ENCODE measurements around the gene CHST13. TPM values are rescaled to one million over a fixed set of nuclear protein-coding genes. Genes with fewer than 3 reads are reported as not detected.

The CHST13 gene
- total RNA-seq, 1 experiment from 2014 or later, result not detected

DNA sequence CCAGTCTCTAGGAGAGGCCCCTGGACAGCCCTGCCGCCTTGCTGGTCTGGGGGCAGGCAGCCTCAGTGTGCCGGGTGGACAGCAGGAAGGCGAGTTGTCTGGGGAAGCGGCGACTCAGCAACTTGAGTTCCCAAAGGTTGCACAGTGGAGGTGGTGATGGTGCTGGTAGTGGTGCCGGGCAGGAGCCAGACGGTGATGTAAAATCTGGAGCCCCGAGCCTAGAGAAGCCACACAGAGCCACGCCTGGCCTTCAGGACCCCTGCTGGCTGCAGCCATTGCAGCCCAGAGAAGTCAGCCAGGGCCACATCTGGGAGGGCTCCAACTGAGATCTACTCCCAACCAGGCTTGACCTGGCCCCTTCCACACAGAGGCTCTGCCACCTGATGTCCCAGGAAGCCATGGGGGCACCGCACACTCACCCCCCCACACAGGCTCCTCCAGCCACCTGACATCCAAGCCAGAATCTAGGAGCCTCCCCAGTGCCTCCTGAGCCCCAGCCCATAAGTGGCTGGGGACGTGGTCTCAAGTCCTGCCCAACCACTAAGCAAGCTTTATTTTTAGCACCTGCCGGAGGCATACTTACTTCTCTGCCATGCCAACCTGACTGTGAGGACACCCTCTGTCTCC, 26.0 kb downstream of the CHST13 start:
- no peaks in the 10 kb centered on the region for H3K4me1 ChIP-seq (ENCODE audit: insufficient read depth, low read length, poor library complexity, severe bottlenecking)
- H3K27ac ChIP-seq (ENCODE audit: low read depth, low read length, poor library complexity, severe bottlenecking), result no peak overlapping the region
- CTCF ChIA-PET, result no interaction called here
- POLR2A ChIA-PET (ENCODE audit: low non-redundant PET), result no interaction called here
- H3K27me3 ChIP-seq (replicated peaks; ENCODE audit: insufficient read depth, low read depth, low read length, poor library complexity), result no peaks in the 10 kb centered on the region
- DNase-seq (ENCODE audit: low spot score), result no peak
- no peaks in the 10 kb centered on the region for H3K36me3 ChIP-seq (ENCODE audit: insufficient read depth, low read length, poor library complexity, severe bottlenecking)
- H3K4me3 ChIP-seq (ENCODE audit: low read depth, low read length, poor library complexity, severe bottlenecking), result no peak overlapping the region
- BruUV-seq (replicated peaks), result no TSS peak
- TF ChIP-seq CTCF (conservative IDR thresholded peaks at IDR 0.05; ENCODE audit: low read depth, low read length) (no peak), EZH2 (IDR thresholded peaks at IDR 0.05; ENCODE audit: borderline replicate concordance, low read depth, low read length, poor library complexity, severe bottlenecking) (no peak)
- intact Hi-C loops (cut with micrococcal nuclease; ENCODE audit: unreplicated experiment), result no loop called here
- no peaks in the 10 kb centered on the region for H3K9me3 ChIP-seq (ENCODE audit: low read depth, low read length, poor library complexity, severe bottlenecking)

- Histone ChIP-seq H3K36me3 (ENCODE audit: insufficient read depth, low read length, poor library complexity, severe bottlenecking) (no peaks in the 10 kb centered on the region), H3K4me1 (ENCODE audit: insufficient read depth, low read length, poor library complexity, severe bottlenecking) (no peaks in the 10 kb centered on the region), H3K4me3 (ENCODE audit: low read depth, low read length, poor library complexity, severe bottlenecking) (no peak overlapping the region), H3K27me3 (replicated peaks; ENCODE audit: insufficient read depth, low read depth, low read length, poor library complexity) (no peaks in the 10 kb centered on the region), H3K9me3 (ENCODE audit: low read depth, low read length, poor library complexity, severe bottlenecking) (no peaks in the 10 kb centered on the region), H3K27ac (ENCODE audit: low read depth, low read length, poor library complexity, severe bottlenecking) (no peak overlapping the region)
- ChIA-PET POLR2A (ENCODE audit: low non-redundant PET) (no interaction called here), CTCF (no interaction called here)
- BruUV-seq (replicated peaks), result no TSS peak
- TF ChIP-seq EZH2 (IDR thresholded peaks at IDR 0.05; ENCODE audit: borderline replicate concordance, low read depth, low read length, poor library complexity, severe bottlenecking) (no peak), CTCF (conservative IDR thresholded peaks at IDR 0.05; ENCODE audit: low read depth, low read length) (no peak)
- DNase-seq (ENCODE audit: low spot score), result no peak
- intact Hi-C loops (cut with micrococcal nuclease; ENCODE audit: unreplicated experiment), result no loop called here
Measured at GRCh38 chr3:126550488-126551051, 26.6 kb downstream of the CHST13 start.

DNA sequence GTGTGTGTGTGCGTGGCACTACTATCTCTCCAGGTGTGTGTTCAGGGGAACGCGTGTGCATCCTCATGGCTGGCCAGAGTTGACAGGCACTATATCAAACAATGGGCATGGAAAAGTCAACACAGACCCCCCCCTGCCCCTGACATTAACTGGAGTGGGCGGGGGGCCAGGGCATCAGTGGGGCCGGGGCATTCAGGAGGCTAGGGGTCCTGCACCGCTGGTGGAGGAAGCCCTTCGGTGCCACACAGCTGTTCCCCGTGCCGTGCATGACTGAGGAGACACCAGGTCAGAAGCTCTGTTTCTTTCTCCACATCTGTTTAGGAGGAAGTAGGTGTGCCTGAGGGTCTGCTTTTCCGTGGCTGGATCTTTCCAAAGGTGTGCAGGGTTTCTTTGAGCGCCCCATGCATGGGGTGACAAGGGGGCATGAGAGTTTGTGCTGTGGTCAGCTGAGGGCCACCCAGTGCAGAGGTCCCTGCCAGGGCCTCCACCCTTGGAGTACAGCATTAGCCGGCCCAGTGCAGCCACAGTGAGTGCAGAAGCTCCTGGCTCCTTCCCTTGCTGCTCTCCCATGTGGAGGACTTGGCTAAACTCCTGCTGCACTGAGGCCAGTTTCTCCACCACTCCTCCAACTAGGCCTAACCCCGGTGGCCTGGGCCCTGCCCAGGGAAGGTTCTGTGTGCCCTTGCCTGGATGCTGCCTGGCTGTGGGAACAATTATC, 27.3 kb downstream of the CHST13 start:
- H3K9me3 ChIP-seq (ENCODE audit: low read depth, low read length, poor library complexity, severe bottlenecking), result no peaks in the 10 kb centered on the region
- no peaks in the 10 kb centered on the region for H3K4me1 ChIP-seq (ENCODE audit: insufficient read depth, low read length, poor library complexity, severe bottlenecking)
- CTCF ChIA-PET, result no interaction called here
- intact Hi-C loops (cut with micrococcal nuclease; ENCODE audit: unreplicated experiment), result no loop called here
- no peak for TF ChIP-seq CTCF (conservative IDR thresholded peaks at IDR 0.05; ENCODE audit: low read depth, low read length)
- TF ChIP-seq EZH2 (IDR thresholded peaks at IDR 0.05; ENCODE audit: borderline replicate concordance, low read depth, low read length, poor library complexity, severe bottlenecking), result no peak
- POLR2A ChIA-PET (ENCODE audit: low non-redundant PET), result no interaction called here
- H3K36me3 ChIP-seq (ENCODE audit: insufficient read depth, low read length, poor library complexity, severe bottlenecking), result no peaks in the 10 kb centered on the region
- H3K27ac ChIP-seq (ENCODE audit: low read depth, low read length, poor library complexity, severe bottlenecking), result no peak overlapping the region
- no peak for DNase-seq (ENCODE audit: low spot score)
- no peaks in the 10 kb centered on the region for H3K27me3 ChIP-seq (replicated peaks; ENCODE audit: insufficient read depth, low read depth, low read length, poor library complexity)
- BruUV-seq (replicated peaks), result no TSS peak
- no peak overlapping the region for H3K4me3 ChIP-seq (ENCODE audit: low read depth, low read length, poor library complexity, severe bottlenecking)

Measured in A673 (cell line).